Activated T-helper 1 cell treated with anti-CD3 and anti-CD28 coated beads, Interleukin-12 subunit alpha, Interleukin-12 subunit beta, Interleukin-2, Interleukin-4 antibody, amounts not matched to agents 30 ng/mL and 10 ng/mL and 1 ng/mL, durations not matched to agents 14 hours and 24 hours and 36 hours (primary cell): ENCODE results near the gene ZBTB45. TPM values are rescaled to one million over a fixed set of nuclear protein-coding genes. Genes with fewer than 3 reads are reported as not detected.
A peak's percentile ranks its signal among the peaks of the same experiment; 100 is the strongest.

ENCODE experiments used
- DNase-seq: peaks from one replicate; pipeline ENCODE4 v3.0.0; 2021; ENCODE audit warnings: low spot score
- H3K27ac Mint-ChIP-seq: one replicate; pipeline ENCODE4 v1.8.0; 2021; ENCODE audit warnings: mild to moderate bottlenecking, mixed read lengths
- H3K27me3 Mint-ChIP-seq: one replicate; pipeline ENCODE4 v1.8.0; 2022; ENCODE audit warnings: mild to moderate bottlenecking, moderate library complexity, mixed read lengths; ENCODE audit not compliant: insufficient read depth
- H3K36me3 Mint-ChIP-seq: one replicate; pipeline ENCODE4 v1.8.0; 2021; ENCODE audit warnings: low read depth, mixed read lengths
- H3K4me1 Mint-ChIP-seq: one replicate; pipeline ENCODE4 v1.8.0; 2021; ENCODE audit warnings: low read depth, mixed read lengths
- H3K4me3 Mint-ChIP-seq: one replicate; pipeline ENCODE4 v1.8.0; 2021; ENCODE audit warnings: mild to moderate bottlenecking, moderate library complexity, mixed read lengths
- H3K9me3 Mint-ChIP-seq: one replicate; pipeline ENCODE4 v1.8.0; 2021; ENCODE audit warnings: mixed read lengths
- intact Hi-C: fragments of 100-400 bp; cut with micrococcal nuclease; formaldehyde crosslinking; loops from one replicate; pipeline ENCODE4 v1.15.1; 2024
- total RNA-seq: library from RNA; stranded (reverse); gene quantifications from 2 replicates; pipeline ENCODE4 v1.2.3, GENCODE V29; 2022

Gene ZBTB45
- total RNA-seq: 15.9 and 17.4 TPM in 2 replicates

- Mint-ChIP-seq H3K4me1 (peaks cover 34% of the 10 kb centered on the region), H3K27ac (peak within 1 kb of the TSS; percentile 99), H3K9me3 (no peaks in the 10 kb centered on the region), H3K27me3 (peaks cover 3% of the 10 kb centered on the region), H3K36me3 (peaks cover 24% of the 10 kb centered on the region), H3K4me3 (peak within 1 kb of the TSS; percentile 99)
- DNase-seq: peak; percentile 91
- intact Hi-C loops: loop anchor here (1.0 to 2.0 kb wide), 14 partner anchors 19 to 301 kb away; partner anchors contain the start of genes ERVK3-1, MZF1, TRIM28 and UBE2M
Measured at GRCh38 chr19:58519355-58520256, at the start of gene ZBTB45. Gene ZBTB45, minus strand, starts transcription at chr19:58519810. Its CDS starts 2,137 bp downstream, at chr19:58517673.

DNA sequence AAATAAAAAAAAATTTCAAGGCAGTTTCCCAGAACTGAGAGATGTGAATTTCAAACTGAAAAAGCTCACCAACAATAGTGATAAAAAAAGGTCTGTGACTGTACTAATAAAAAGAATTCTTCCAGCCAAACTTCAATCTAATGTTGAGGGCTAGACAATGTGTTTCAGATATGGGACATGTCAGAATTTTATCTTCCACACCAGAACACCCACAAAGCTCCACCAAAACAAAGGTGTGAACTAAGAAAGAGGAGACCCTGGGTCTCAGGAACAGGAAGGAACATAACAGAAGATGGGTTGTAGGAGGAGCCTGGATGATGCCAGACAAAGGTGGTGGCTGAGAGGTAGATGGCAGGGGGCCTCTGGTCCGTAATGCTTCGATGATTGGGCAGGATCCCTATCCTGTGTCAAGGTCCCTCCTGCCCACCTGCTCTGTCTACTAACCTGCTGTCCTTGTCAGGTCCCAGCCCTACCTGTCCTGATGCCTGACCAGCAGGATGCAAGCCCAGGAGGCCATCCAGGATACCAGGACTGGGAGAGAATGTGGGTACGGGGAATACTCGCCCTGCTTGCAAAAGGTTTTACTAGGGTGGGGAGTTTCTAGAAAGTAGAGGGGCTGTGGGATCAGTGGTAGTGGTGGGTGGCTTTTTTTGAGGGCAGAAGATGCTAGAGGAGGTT, 49.0 kb upstream of the ZBTB45 start:
- DNase-seq: no peak
- no peaks in the 10 kb centered on the region for H3K9me3 Mint-ChIP-seq
- H3K27ac Mint-ChIP-seq: peak overlapping the region; percentile 49
- H3K27me3 Mint-ChIP-seq: no peaks in the 10 kb centered on the region
- peaks cover 41% of the 10 kb centered on the region for H3K4me1 Mint-ChIP-seq
- intact Hi-C loops: no loop called here
- H3K36me3 Mint-ChIP-seq: peaks cover 14% of the 10 kb centered on the region
- H3K4me3 Mint-ChIP-seq: no peak overlapping the region

- H3K9me3 Mint-ChIP-seq: no peaks in the 10 kb centered on the region
- peaks cover 13% of the 10 kb centered on the region for H3K36me3 Mint-ChIP-seq
- no peaks in the 10 kb centered on the region for H3K27me3 Mint-ChIP-seq
- DNase-seq: no peak
- H3K27ac Mint-ChIP-seq: no peak overlapping the region
- H3K4me1 Mint-ChIP-seq: peaks cover 39% of the 10 kb centered on the region
- H3K4me3 Mint-ChIP-seq: no peak overlapping the region
- intact Hi-C loops: no loop called here
Measured at GRCh38 chr19:58566989-58567388, 47.4 kb upstream of the ZBTB45 start.

DNA sequence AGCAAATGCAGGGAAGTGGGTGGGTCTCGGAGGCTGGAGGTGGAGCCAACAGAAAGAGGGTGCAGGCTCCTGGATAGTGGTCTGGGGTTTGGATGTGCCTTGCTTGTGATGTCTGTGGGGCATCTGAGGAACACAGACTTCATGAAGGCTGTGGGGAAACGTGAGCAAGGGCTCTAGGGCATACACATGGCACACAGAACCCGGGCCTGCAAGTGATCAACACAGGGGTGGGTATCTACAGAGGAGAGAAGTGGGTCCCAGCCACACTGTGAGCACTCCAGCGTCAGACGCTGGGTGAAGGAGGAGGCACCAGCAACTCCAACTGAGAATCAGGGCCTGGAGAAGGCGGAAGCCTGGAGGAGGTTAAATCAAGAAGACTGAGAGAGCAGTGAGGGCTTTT, 44.2 kb upstream of the ZBTB45 start:
- H3K9me3 Mint-ChIP-seq: no peaks in the 10 kb centered on the region
- DNase-seq: no peak

GRCh38 chr19:58563034-58563573, 43.5 kb upstream of the ZBTB45 start:
- peaks cover 11% of the 10 kb centered on the region for H3K36me3 Mint-ChIP-seq
- H3K4me1 Mint-ChIP-seq: peaks cover 48% of the 10 kb centered on the region
- H3K27me3 Mint-ChIP-seq: no peaks in the 10 kb centered on the region
- H3K4me3 Mint-ChIP-seq: peak overlapping the region; percentile 86
- H3K27ac Mint-ChIP-seq: peak overlapping the region; percentile 99
- H3K9me3 Mint-ChIP-seq: no peaks in the 10 kb centered on the region
- intact Hi-C loops: loop anchor here (1.0 kb wide), 1 partner anchor 9 kb away; no protein-coding TSS in a partner anchor
- DNase-seq: no peak

More for the DNA sequence above, 44.2 kb upstream of the ZBTB45 start:
- H3K36me3 Mint-ChIP-seq: peaks cover 14% of the 10 kb centered on the region
- peak overlapping the region; percentile 24 for H3K27ac Mint-ChIP-seq
- H3K4me1 Mint-ChIP-seq: peaks cover 55% of the 10 kb centered on the region
- no peaks in the 10 kb centered on the region for H3K27me3 Mint-ChIP-seq
- H3K4me3 Mint-ChIP-seq: peak overlapping the region; percentile 86
- intact Hi-C loops: loop anchor here (1.0 kb wide), 1 partner anchor 8 kb away; no protein-coding TSS in a partner anchor

- Mint-ChIP-seq H3K27ac (peak overlapping the region; percentile 99), H3K4me1 (peaks cover 51% of the 10 kb centered on the region), H3K9me3 (no peaks in the 10 kb centered on the region), H3K27me3 (no peaks in the 10 kb centered on the region), H3K4me3 (peak overlapping the region; percentile 86), H3K36me3 (peaks cover 15% of the 10 kb centered on the region)
- intact Hi-C loops: loop anchor here (1.0 kb wide), 2 partner anchors 10 to 19 kb away; no protein-coding TSS in a partner anchor
- DNase-seq: no peak
Measured at GRCh38 chr19:58562122-58563033, 42.8 kb upstream of the ZBTB45 start.

DNA sequence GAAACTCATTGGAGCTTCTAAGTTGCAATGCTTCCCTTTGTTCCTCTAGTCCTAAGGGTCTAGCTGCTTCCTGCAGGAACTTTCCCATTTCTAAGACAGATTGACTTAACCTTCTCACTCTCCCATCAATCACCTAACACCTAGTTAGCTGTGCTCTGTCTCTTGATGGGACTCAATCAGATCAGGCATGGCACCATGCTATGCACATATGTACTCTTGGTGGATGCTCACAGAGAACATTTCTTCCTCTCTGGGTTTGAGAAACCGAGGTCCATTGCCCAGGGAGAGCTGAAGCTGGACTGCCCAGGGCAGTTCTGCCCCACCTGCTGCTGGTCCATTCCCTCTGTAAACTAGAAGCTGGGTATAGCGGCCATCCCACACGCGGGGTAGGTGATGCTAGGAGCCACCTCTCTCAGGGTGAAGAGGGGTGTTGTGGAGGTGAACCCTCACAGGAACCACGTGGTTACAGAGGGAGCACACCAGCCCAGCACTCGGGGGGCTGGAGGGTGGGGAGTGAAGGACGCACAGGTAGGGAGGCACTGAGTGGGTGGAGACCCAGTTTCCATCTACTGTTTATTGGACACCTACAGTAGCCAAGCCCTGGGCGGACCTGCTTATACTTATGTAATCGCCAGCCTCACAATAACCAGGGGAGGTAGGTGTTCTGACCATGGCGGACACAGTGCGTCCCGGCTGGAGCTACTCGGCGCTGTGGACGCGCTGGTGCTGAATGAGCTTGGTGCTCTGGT, 41.9 kb upstream of the ZBTB45 start:
- peaks cover 59% of the 10 kb centered on the region for H3K4me1 Mint-ChIP-seq
- H3K36me3 Mint-ChIP-seq: peaks cover 19% of the 10 kb centered on the region
- H3K27ac Mint-ChIP-seq: peak overlapping the region; percentile 99
- no peaks in the 10 kb centered on the region for H3K27me3 Mint-ChIP-seq
- peak overlapping the region; percentile 86 for H3K4me3 Mint-ChIP-seq
- intact Hi-C loops: loop anchor here (1.0 kb wide), 1 partner anchor 20 kb away; no protein-coding TSS in a partner anchor
- no peak for DNase-seq
- H3K9me3 Mint-ChIP-seq: no peaks in the 10 kb centered on the region

DNA sequence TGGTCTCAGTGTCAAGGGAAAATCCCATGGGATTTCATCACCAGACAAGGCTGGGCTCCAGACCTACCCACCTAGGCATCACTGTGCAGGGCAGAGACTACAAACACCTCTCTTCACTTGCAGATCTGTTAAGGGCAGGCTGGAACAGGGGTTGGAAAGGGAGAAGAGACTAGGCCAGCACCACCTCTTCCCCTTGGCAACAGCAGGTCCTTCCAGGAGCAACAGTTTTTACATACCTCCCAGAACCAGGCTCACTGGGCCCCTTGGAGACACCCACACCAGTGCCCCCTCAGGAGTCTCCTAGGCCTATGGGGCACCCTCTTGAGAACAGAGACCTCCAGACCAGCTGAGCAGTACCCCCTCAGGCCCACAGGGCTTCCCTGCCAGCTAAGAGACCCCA, 41.3 kb upstream of the ZBTB45 start:
- H3K27ac Mint-ChIP-seq: peak overlapping the region; percentile 99

DNA sequence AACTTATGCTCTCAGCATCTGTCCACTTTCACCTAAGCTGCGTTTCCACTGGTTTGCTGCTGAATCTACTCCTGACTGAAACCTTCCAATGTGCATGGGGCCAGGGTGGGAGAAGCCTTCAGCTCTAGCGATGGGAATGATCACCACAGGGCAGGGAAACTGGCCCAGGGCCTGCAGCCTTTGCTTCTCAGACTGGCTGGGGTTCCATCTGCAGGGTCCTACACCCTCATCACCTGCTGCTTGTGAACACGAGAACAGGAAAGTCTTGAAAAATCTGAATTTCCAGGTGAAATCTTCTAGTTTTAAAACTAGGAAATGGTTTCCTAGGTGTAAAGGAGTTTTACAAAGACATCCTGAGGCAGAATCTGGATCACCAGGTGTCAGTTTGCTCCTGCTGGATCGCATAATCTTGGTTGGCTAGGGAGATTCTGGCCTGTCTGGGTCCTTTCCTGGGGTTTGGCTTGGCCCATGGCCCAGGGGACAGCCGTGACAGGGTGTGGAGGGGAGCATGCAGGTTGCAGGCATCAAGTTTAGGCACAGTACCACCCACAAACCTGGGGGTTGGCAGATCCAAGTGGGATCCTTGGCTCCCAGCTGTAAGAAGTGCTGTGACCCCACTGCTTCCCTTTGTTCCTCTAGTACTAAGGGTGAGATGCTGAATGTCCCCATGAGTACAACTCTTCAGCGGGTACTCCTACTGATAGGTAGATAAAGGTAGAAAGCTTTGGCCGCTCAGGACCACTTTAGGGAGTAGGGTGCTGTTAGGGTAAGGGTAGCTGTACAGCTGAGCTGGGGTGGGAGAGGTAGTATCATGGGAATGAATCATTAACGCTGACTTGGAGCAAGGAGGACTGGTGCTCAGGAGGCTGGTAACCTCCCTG, 40.6 kb upstream of the ZBTB45 start:
- H3K9me3 Mint-ChIP-seq: no peaks in the 10 kb centered on the region
- peak overlapping the region; percentile 99 for H3K27ac Mint-ChIP-seq
- H3K36me3 Mint-ChIP-seq: peaks cover 28% of the 10 kb centered on the region
- intact Hi-C loops: no loop called here
- H3K4me1 Mint-ChIP-seq: peaks cover 63% of the 10 kb centered on the region
- H3K27me3 Mint-ChIP-seq: no peaks in the 10 kb centered on the region
- peak overlapping the region; percentile 95 for H3K4me3 Mint-ChIP-seq
- DNase-seq: no peak

More for the DNA sequence above, 41.3 kb upstream of the ZBTB45 start:
- H3K4me1 Mint-ChIP-seq: peaks cover 60% of the 10 kb centered on the region
- DNase-seq: no peak
- intact Hi-C loops: no loop called here
- H3K9me3 Mint-ChIP-seq: no peaks in the 10 kb centered on the region
- peak overlapping the region; percentile 95 for H3K4me3 Mint-ChIP-seq
- H3K27me3 Mint-ChIP-seq: no peaks in the 10 kb centered on the region
- peaks cover 25% of the 10 kb centered on the region for H3K36me3 Mint-ChIP-seq

DNA sequence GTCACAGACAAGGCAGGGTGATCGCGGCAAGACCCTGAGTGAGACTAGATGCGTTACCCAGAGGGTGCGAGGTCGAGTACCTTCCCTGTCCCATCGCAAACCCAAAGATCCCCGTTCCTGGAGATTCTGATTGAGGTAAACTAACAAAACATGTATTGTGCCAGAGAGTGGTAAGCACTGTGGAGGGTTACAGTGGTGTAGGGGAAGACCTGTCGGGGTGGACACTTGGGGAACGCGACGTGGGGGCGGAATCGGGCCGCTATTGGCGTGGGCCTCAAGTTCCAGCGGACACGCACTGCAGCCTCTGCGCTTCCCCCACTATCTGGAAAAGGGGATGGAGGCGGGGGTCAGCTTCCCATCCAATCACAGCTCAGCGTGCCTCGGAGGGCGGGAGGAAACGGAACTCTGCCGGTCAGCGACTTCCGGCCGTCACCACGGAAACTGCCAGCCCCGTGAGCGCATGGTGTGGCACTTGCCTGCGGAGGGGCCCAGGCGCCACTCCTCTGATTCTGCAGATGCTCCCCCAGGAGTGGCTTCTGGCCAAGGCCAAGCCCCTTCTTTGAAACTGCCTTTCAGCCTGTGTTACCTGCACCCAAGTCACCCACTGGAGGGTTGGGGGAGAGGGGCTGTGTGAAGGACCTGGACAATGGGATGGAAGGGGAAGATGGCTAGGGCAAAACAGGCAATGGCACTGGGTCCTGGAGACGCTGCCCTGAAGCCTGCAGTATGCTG, 39.8 kb upstream of the ZBTB45 start:
- H3K27ac Mint-ChIP-seq: peak overlapping the region; percentile 99
- H3K9me3 Mint-ChIP-seq: no peaks in the 10 kb centered on the region
- H3K27me3 Mint-ChIP-seq: no peaks in the 10 kb centered on the region
- peaks cover 66% of the 10 kb centered on the region for H3K4me1 Mint-ChIP-seq
- peaks cover 33% of the 10 kb centered on the region for H3K36me3 Mint-ChIP-seq
- intact Hi-C loops: loop anchor here (1.0 kb wide), 3 partner anchors 14 to 178 kb away; partner anchors contain the start of genes MZF1 and ZNF837
- DNase-seq: peak; percentile 65
- peak overlapping the region; percentile 95 for H3K4me3 Mint-ChIP-seq
